OCI-M2 (cell line): ENCODE data around the gene DMRTB1.
"Not testable (repeated sequence)": the region's sequence is repeated elsewhere in the genome, so short reads cannot be mapped to it uniquely, and the experiment has no call there.

Experiments
- DNase-seq: peaks from one replicate; lab custom pipeline; 2025; ENCODE audit not compliant: unreplicated experiment; lab: John Stamatoyannopoulos, UW

The DMRTB1 gene

GRCh38 chr1:53434405-53435007 lies 24.7 kb upstream of the DMRTB1 start:
- DNase-seq: not testable (repeated sequence)

- no peak for DNase-seq
Observed at GRCh38 chr1:53435151-53435550, 24.0 kb upstream of the DMRTB1 start.

GRCh38 chr1:53438427-53439336 lies 20.5 kb upstream of the DMRTB1 start:
- DNase-seq: no peak

- no peak for DNase-seq
Observed at GRCh38 chr1:53439337-53440207, 19.6 kb upstream of the DMRTB1 start.

GRCh38 chr1:53440633-53441032 lies 18.6 kb upstream of the DMRTB1 start:
- no peak for DNase-seq

GRCh38 chr1:53442299-53442698 lies 16.9 kb upstream of the DMRTB1 start:
- DNase-seq: no peak

- DNase-seq: no peak
Observed at GRCh38 chr1:53446051-53446450, 13.1 kb upstream of the DMRTB1 start.

- no peak for DNase-seq
Observed at GRCh38 chr1:53447413-53447812, 11.8 kb upstream of the DMRTB1 start.

GRCh38 chr1:53448241-53448841 lies 10.9 kb upstream of the DMRTB1 start:
- no peak for DNase-seq

GRCh38 chr1:53449021-53449420 lies 10.2 kb upstream of the DMRTB1 start:
- DNase-seq: no peak

- DNase-seq: no peak
Observed at GRCh38 chr1:53449693-53450092, 9.5 kb upstream of the DMRTB1 start.

GRCh38 chr1:53450225-53450624 lies 9.0 kb upstream of the DMRTB1 start:
- DNase-seq: no peak

- DNase-seq: no peak
Observed at GRCh38 chr1:53454019-53454418, 5.2 kb upstream of the DMRTB1 start.

- no peak for DNase-seq
Observed at GRCh38 chr1:53455364-53455991, 3.7 kb upstream of the DMRTB1 start.

GRCh38 chr1:53458634-53459033 lies 565 bp upstream of the DMRTB1 start:
- no peak for DNase-seq

- no peak for DNase-seq
Observed at GRCh38 chr1:53460211-53460634, 1.0 kb downstream of the DMRTB1 start.

- DNase-seq: no peak
Observed at GRCh38 chr1:53460666-53461322, 1.6 kb downstream of the DMRTB1 start.

GRCh38 chr1:53461323-53462044 lies 2.3 kb downstream of the DMRTB1 start:
- DNase-seq: no peak

GRCh38 chr1:53462193-53462592 lies 3.0 kb downstream of the DMRTB1 start:
- no peak for DNase-seq
